T-helper 17 cell (primary cell): Measurements from ENCODE around the gene UNC5CL. TPM values are rescaled to one million over a fixed set of nuclear protein-coding genes. Genes with fewer than 3 reads are reported as not detected.

Experiments used
- ATAC-seq: fragments of 150-1000 bp; cut with Tn5 transposase; 2 replicates; pipeline ENCODE4 v1.10.0; 2021; ENCODE audit warnings: mild to moderate bottlenecking, moderate library complexity
- DNase-seq, 3 donors: peaks; one replicate each; pipeline versions ENCODE4 v3.0.0 to v3.0.0-alpha.2; 2020 to 2021
- H3K9me3 ChIP-seq: one replicate; pipeline ENCODE4 v1.7.0; 2013; ENCODE audit warnings: low read length, mild to moderate bottlenecking; ENCODE audit not compliant: control insufficient read depth, poor library complexity, severe bottlenecking
- H3K27ac Mint-ChIP-seq: one replicate; pipeline ENCODE4 v1.8.0; 2022; ENCODE audit warnings: mild to moderate bottlenecking, moderate library complexity, mixed read lengths
- H3K27me3 Mint-ChIP-seq: one replicate; pipeline ENCODE4 v1.8.0; 2022; ENCODE audit warnings: mixed read lengths
- H3K36me3 Mint-ChIP-seq: one replicate; pipeline ENCODE4 v1.8.0; 2022; ENCODE audit warnings: low read depth, mixed read lengths
- H3K4me1 Mint-ChIP-seq: one replicate; pipeline ENCODE4 v1.8.0; 2022; ENCODE audit warnings: mild to moderate bottlenecking, mixed read lengths
- H3K4me3 Mint-ChIP-seq: one replicate; pipeline ENCODE4 v1.8.0; 2022; ENCODE audit warnings: mild to moderate bottlenecking, moderate library complexity, mixed read lengths
- total RNA-seq, 4 donors: library from RNA in 2 of 4; stranded (reverse) in 2 of 4; gene quantifications; one replicate each; pipeline ENCODE4 v1.2.3 and lab custom pipeline; 2022 to 2026

UNC5CL gene
- total RNA-seq, 2 donors from 2014 or later, result 4.2 to 4.9 TPM

- ATAC-seq (no peak), DNase-seq (no peak)
- H3K4me3 Mint-ChIP-seq, result no peak within 1 kb of the TSS
- no peaks in the 10 kb centered on the region for H3K36me3 Mint-ChIP-seq
- H3K9me3 ChIP-seq, result no peaks in the 10 kb centered on the region
- peak within 1 kb of the TSS; percentile 6 for H3K27ac Mint-ChIP-seq
- peaks cover 2% of the 10 kb centered on the region for H3K4me1 Mint-ChIP-seq
- no peaks in the 10 kb centered on the region for H3K27me3 Mint-ChIP-seq
Measured at GRCh38 chr6:41042226-41043055, 3.4 kb upstream of the UNC5CL start, which contains the start of gene TSPO2. Gene TSPO2, plus strand, starts transcription at chr6:41042467. Its CDS starts 519 bp downstream, at chr6:41042986.

GRCh38 chr6:41040940-41041536 is 2.0 kb upstream of the UNC5CL start:
- DNase-seq, result no peak
- no peaks in the 10 kb centered on the region for H3K9me3 ChIP-seq
- H3K36me3 Mint-ChIP-seq, result no peaks in the 10 kb centered on the region
- H3K4me1 Mint-ChIP-seq, result peaks cover 4% of the 10 kb centered on the region
- H3K27ac Mint-ChIP-seq, result no peak overlapping the region
- no peaks in the 10 kb centered on the region for H3K27me3 Mint-ChIP-seq
- H3K4me3 Mint-ChIP-seq, result no peak overlapping the region
- no peak for ATAC-seq

- Mint-ChIP-seq H3K4me1 (peaks cover 4% of the 10 kb centered on the region), H3K4me3 (no peak overlapping the region), H3K36me3 (no peaks in the 10 kb centered on the region), H3K27ac (no peak overlapping the region), H3K27me3 (no peaks in the 10 kb centered on the region)
- no peak for ATAC-seq
- no peaks in the 10 kb centered on the region for H3K9me3 ChIP-seq
- no peak for DNase-seq
Measured at GRCh38 chr6:41040101-41040939, 1.3 kb upstream of the UNC5CL start.

- Mint-ChIP-seq H3K4me3 (no peak overlapping the region), H3K27ac (no peak overlapping the region), H3K36me3 (peaks cover 5% of the 10 kb centered on the region), H3K27me3 (no peaks in the 10 kb centered on the region), H3K4me1 (peaks cover 7% of the 10 kb centered on the region)
- H3K9me3 ChIP-seq, result no peaks in the 10 kb centered on the region
- ATAC-seq (no peak), DNase-seq (no peak)
Measured at GRCh38 chr6:41038205-41038604, 816 bp downstream of the UNC5CL start.

- Mint-ChIP-seq H3K27ac (no peak overlapping the region), H3K4me3 (no peak overlapping the region), H3K27me3 (no peaks in the 10 kb centered on the region), H3K4me1 (peaks cover 7% of the 10 kb centered on the region), H3K36me3 (peaks cover 5% of the 10 kb centered on the region)
- ATAC-seq, result no peak
- no peaks in the 10 kb centered on the region for H3K9me3 ChIP-seq
- DNase-seq, result no peak
Measured at GRCh38 chr6:41037107-41037900, 1.7 kb downstream of the UNC5CL start.

- Mint-ChIP-seq H3K4me3 (no peak overlapping the region), H3K27ac (no peak overlapping the region), H3K27me3 (no peaks in the 10 kb centered on the region), H3K4me1 (peaks cover 7% of the 10 kb centered on the region), H3K36me3 (peaks cover 5% of the 10 kb centered on the region)
- no peaks in the 10 kb centered on the region for H3K9me3 ChIP-seq
- ATAC-seq, result no peak
- no peak for DNase-seq
Measured at GRCh38 chr6:41036601-41037000, 2.4 kb downstream of the UNC5CL start.

GRCh38 chr6:41036186-41036585 is 2.8 kb downstream of the UNC5CL start:
- Mint-ChIP-seq H3K27ac (no peak overlapping the region), H3K4me1 (peaks cover 7% of the 10 kb centered on the region), H3K4me3 (no peak overlapping the region), H3K27me3 (no peaks in the 10 kb centered on the region), H3K36me3 (peaks cover 5% of the 10 kb centered on the region)
- DNase-seq, result no peak
- ATAC-seq, result no peak
- no peaks in the 10 kb centered on the region for H3K9me3 ChIP-seq

- H3K27me3 Mint-ChIP-seq, result no peaks in the 10 kb centered on the region
- peaks cover 5% of the 10 kb centered on the region for H3K36me3 Mint-ChIP-seq
- H3K9me3 ChIP-seq, result no peaks in the 10 kb centered on the region
- H3K4me1 Mint-ChIP-seq, result peaks cover 16% of the 10 kb centered on the region
- DNase-seq, result no peak
- no peak overlapping the region for H3K4me3 Mint-ChIP-seq
- no peak overlapping the region for H3K27ac Mint-ChIP-seq
- no peak for ATAC-seq
Measured at GRCh38 chr6:41033776-41034175, 5.2 kb downstream of the UNC5CL start.

GRCh38 chr6:41032830-41033229 is 6.2 kb downstream of the UNC5CL start:
- DNase-seq (no peak), ATAC-seq (no peak)
- no peaks in the 10 kb centered on the region for H3K9me3 ChIP-seq
- H3K36me3 Mint-ChIP-seq, result peaks cover 5% of the 10 kb centered on the region
- peaks cover 20% of the 10 kb centered on the region for H3K4me1 Mint-ChIP-seq
- no peak overlapping the region for H3K4me3 Mint-ChIP-seq
- peak overlapping the region; percentile 63 for H3K27ac Mint-ChIP-seq
- no peaks in the 10 kb centered on the region for H3K27me3 Mint-ChIP-seq

GRCh38 chr6:41028561-41029412 is 10.2 kb downstream of the UNC5CL start:
- Mint-ChIP-seq H3K4me3 (peak overlapping the region; percentile 95), H3K36me3 (peaks cover 5% of the 10 kb centered on the region), H3K27me3 (no peaks in the 10 kb centered on the region), H3K4me1 (peaks cover 30% of the 10 kb centered on the region), H3K27ac (peak overlapping the region; percentile 95)
- no peak for DNase-seq
- no peak for ATAC-seq
- no peaks in the 10 kb centered on the region for H3K9me3 ChIP-seq

GRCh38 chr6:41027799-41028560 is 11.0 kb downstream of the UNC5CL start:
- H3K9me3 ChIP-seq, result no peaks in the 10 kb centered on the region
- DNase-seq (peak; percentile 61 to 76 (median 68)), ATAC-seq (peak; percentile 93)
- H3K4me1 Mint-ChIP-seq, result peaks cover 25% of the 10 kb centered on the region
- H3K27me3 Mint-ChIP-seq, result no peaks in the 10 kb centered on the region
- peak overlapping the region; percentile 95 for H3K27ac Mint-ChIP-seq
- no peaks in the 10 kb centered on the region for H3K36me3 Mint-ChIP-seq
- H3K4me3 Mint-ChIP-seq, result peak overlapping the region; percentile 95
